GM18867 (cell line): ENCODE results near the gene TMEM86B.
A peak's percentile ranks its signal among the peaks of the same experiment; 100 is the strongest.

ENCODE experiments used
- ATAC-seq: cut with Tn5 transposase; IDR thresholded peaks from one replicate; pipeline ENCODE4 v1.9.1; 2021; ENCODE audit warnings: mild to moderate bottlenecking, moderate library complexity; ENCODE audit not compliant: unreplicated experiment

The TMEM86B gene

GRCh38 chr19:55228403-55229031 is at the start of gene TMEM86B:
Gene TMEM86B (minus strand): TSS chr19:55228763. CDS start chr19:55228741, 22 bp downstream.
- no peak for ATAC-seq

GRCh38 chr19:55277494-55277893 is 48.9 kb upstream of the TMEM86B start:
- no peak for ATAC-seq

DNA sequence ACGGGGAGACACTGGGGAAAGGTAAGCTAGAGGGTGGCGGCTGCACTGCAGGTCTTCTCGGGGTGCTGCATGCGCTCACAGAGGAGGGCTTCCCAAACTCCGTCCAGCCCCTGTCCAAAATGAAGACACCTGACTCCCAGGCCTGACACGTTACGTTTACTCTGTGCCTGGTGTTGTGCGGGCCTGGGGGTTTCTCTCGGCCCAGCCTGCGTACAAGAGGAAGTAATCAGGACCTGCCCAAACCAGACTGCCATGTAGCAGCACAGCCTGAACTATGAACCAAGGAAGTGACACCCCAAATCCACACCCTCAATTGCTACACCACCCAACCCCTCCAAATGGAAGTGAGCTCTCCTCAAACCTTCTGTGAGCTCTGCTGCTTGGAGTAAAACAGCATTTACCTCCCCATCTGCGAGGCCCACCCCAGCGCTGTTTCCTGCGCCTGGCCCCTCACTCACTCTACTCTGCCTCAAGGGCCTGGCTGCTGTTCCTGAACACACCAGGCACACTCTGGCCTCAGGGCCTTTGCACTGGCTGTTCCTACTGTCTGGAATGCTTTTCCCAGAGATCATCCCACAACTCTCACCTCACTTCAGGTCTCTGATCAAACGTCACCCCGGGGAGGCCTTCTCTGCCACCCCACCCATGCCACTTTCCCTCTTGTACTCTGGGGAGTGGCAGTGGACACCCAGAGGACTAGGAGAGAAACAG is 48.3 kb upstream of the TMEM86B start:
- ATAC-seq = no peak

DNA sequence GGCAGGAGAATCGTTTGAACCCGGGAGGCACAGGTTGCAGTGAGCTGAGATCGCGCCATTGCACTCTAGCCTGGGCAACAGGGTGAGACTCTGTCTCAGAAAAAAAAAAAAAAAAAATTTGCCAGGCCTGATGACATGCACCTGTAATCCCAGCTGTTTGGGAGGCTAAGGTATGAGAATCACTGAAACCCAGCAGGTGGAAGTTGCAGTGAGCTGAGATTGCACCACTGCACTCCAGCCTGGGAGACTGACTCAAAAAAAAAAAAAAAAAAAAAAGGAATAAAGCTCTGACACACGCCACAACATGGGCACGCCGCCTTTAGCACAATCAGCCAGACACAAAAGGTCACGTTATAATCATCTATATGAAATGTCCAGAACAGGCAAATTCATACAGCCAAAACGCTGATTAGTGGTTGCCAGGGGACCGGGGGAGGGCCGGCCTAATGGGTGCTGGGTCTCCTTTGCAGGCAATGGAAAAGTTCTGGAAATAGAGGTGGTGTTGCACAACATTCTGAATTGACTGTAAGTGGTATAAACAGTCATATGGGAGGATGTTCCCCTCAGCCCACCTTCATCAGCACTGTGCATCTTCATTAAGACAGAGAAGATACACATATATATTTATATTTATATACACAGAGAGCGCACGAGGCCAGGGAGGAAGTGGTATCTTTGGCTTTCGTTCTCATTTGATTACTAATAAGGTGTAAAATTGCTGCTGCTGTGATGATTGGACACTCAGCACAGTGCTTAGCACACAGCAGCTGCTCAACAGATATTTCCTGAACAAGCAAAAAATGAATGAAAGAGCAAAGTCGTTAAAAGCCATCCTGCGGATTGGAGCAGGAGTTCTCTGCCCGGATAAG is 47.5 kb upstream of the TMEM86B start:
- peak; percentile 50 for ATAC-seq

GRCh38 chr19:55273978-55274707 is 45.6 kb upstream of the TMEM86B start:
- ATAC-seq = no peak

DNA sequence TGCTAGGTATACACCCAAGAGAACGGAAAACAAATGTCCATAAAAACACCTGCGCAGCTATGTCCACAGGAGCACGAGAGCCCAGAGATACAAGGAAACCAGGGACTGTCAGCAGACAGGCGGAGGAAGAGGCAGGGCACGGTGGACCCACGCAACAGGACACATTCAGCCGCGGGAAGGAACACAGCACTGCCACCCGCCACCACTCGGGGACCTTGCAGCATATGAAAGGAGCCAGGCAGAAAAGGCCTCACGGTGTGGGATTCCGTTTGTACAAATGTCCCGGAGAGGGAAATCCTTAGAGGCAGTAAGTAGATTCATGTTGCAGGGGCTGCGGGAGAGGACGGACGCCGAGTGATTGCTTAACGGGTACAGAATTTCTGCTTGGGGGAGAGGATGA is 43.6 kb upstream of the TMEM86B start:
- ATAC-seq = no peak

DNA sequence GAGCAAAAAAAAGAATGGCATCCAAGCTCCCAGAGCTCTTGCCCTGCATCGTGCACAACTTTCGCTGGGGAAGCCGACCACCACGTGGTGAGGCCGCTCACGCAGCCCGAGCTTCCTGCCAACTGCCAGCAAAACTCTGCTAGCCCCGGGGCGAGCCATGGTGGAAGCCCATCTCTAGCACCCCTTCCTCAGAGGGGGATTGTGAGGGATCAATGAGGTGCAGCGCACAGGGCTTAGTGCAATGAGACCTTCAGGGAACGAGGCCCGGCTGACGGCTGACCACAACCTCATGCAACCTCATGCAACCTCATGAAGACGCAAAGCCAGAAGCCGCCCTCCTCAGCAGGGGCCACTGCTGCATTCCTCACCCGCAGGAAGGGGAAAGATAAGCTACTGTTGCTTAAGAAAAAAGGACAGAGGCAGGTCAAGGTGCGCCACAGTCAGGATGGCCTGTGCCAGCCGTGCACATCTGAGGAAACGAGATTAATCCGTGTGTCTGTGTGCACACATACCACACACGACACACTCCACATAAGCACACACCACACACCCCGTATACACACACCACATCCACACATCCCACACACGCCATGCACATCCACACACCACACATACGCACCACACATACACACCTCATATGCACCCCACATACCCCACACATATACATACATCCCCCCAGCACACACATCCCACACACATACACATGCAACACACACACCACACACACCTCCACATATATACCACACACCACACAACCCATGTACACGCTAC is 41.8 kb upstream of the TMEM86B start:
- no peak for ATAC-seq

DNA sequence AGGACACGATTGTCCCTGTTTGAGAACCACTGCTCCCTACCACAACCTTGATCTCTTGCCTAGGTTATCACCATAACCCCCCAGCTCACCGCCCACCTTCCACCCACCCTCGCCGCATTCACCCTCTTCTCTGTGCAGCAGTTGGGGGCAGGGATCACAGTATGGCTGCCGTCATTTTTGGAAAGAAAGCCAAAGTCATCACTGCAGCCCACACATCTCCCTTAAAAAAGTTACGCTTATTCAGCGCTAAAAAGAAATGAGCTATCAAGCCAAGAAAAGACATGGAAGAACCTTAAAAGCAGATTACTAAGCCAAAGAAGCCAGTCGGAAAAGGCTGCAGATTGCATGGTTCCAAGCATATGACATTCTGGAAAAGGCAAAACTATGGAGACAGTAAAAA is 40.7 kb upstream of the TMEM86B start:
- ATAC-seq = no peak

DNA sequence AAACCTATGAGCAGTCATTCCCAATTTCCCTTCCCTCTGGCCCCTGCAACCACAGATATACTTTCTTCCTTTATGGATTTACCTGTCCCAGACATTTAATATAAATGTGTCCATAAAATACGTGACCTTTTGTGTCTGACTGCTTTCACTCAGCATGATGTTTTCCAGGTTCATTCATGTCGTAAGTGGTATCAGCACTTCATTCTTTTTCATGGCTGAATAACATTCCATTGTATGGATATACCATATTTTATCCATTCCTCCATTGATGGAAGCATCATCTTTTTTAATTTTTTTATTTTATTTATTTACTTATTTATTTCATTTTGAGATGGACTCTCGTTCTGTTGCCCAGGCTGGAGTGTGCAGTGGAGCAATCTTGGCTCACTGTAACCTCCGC is 38.3 kb upstream of the TMEM86B start:
- ATAC-seq = no peak

GRCh38 chr19:55266404-55266803 is 37.8 kb upstream of the TMEM86B start:
- no peak for ATAC-seq

DNA sequence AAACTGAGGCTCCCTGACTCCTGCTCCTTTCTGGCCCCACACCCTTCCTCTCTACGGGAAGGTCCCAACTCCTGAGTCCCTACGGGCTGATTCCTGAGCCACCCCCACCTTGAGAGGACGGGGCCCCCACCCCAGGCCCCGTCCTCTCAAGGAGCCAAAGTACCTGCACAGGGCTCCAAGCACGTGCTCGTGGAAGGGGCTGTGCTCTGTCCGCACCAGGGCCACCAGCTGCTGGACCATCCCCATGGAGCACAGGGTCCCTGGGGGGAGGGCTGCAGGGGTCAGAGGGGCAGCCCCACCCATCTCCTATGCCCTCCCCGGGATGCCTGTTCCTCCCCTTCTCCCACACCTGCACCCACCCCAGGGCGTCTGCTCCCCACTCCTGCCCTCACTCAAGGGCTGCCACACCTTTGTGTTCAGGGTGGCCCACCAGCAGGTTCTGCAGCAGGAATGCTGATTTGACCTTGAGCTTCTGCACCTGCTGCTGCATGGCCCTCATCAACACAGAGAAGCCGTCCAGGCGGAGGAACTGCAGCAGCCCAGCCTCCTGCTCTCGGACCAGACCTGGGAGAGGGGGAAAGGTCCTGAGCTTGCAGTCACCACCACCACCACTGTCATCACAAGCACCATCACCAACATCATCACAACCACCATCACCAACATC is 37.3 kb upstream of the TMEM86B start:
- ATAC-seq = no peak

GRCh38 chr19:55265173-55265572 is 36.6 kb upstream of the TMEM86B start:
- no peak for ATAC-seq

GRCh38 chr19:55264531-55264930 is 36.0 kb upstream of the TMEM86B start:
- ATAC-seq = no peak

DNA sequence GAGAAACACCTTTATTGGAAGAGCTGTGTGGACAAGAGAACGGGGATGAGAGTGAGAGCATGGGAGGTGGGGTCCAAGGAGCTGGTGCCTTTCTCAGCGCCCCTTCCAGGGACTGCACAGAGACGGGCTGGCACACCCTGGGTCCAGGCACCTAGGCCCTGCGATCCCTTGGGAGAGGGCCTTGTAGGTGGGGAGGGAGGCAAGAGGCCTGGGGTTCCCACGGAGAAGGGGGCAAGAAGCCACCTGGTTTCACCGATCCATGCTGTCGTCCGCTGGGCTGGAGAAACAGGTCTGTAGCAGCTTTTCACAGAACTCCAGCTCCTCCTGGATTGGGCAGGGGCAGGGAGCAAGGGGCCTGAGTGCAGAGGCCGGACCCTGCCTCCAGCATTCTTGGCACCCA is 33.8 kb upstream of the TMEM86B start:
- ATAC-seq = no peak

DNA sequence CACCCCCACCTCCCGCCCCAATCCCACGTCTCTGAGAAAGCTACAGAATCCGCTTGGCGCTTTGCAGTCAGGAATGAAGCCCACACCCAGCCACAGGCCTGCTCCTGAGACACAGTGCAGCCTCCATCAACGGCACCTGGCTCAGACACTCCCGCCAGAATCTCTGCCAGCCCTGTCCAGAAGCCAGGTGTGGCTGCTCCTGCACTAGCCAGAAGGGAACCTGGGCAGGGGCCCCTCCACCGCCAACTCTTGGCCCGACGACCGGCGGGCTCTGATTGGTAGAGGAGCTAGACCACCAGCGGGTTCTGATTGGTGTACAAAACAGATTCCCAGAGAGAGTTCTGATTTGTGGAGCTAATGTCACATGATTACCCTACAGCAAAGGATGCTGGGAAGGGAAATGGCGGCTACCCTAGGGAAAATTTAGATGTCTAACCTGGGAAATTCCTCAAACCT is 33.1 kb upstream of the TMEM86B start:
- no peak for ATAC-seq

- no peak for ATAC-seq
Observed at GRCh38 chr19:55259540-55260210, 31.1 kb upstream of the TMEM86B start.

- ATAC-seq = peak; percentile 75
Observed at GRCh38 chr19:55258828-55259539, 30.4 kb upstream of the TMEM86B start, which contains the start of gene PPP6R1. Gene PPP6R1 (minus strand): TSS chr19:55259017. CDS start chr19:55247103, 11,914 bp downstream.

GRCh38 chr19:55258476-55258827 is 29.9 kb upstream of the TMEM86B start:
- ATAC-seq = peak; percentile 19
